Skeletal muscle satellite cell (primary cell): ENCODE data around the gene PAK1.

ENCODE experiments used
- H3K27me3 ChIP-seq: 2 replicates; pipeline ENCODE4 v1.7.0; 2013; ENCODE audit warnings: low read length; ENCODE audit not compliant: control insufficient read depth, insufficient read depth
- H3K36me3 ChIP-seq: 2 replicates; pipeline ENCODE4 v1.7.0; 2013; ENCODE audit warnings: mild to moderate bottlenecking, control low read depth, low read length; ENCODE audit not compliant: insufficient read depth
- H3K4me1 ChIP-seq: 2 replicates; pipeline ENCODE4 v1.7.0; 2013; ENCODE audit warnings: low read length; ENCODE audit not compliant: control insufficient read depth, insufficient read depth
- H3K4me2 ChIP-seq: 2 replicates; pipeline ENCODE4 v1.7.0; 2013; ENCODE audit warnings: mild to moderate bottlenecking, low read length
- H3K4me3 ChIP-seq: 2 replicates; pipeline ENCODE4 v1.7.0; 2013; ENCODE audit warnings: low read length
- H3K9ac ChIP-seq: 2 replicates; pipeline ENCODE4 v1.7.0; 2013; ENCODE audit warnings: mild to moderate bottlenecking, low read depth, low read length, moderate library complexity
- H3K9me3 ChIP-seq: replicated peaks from 2 replicates; pipeline ENCODE4 v1.7.0; 2013; ENCODE audit warnings: mild to moderate bottlenecking, control low read depth, low read length

The PAK1 gene

GRCh38 chr11:77449784-77450183 is 24.1 kb downstream of the PAK1 start:
- no peak overlapping the region for H3K9ac ChIP-seq
- H3K27me3 ChIP-seq = peaks cover 12% of the 10 kb centered on the region
- H3K9me3 ChIP-seq = no peaks in the 10 kb centered on the region
- H3K4me2 ChIP-seq = no peak overlapping the region
- no peaks in the 10 kb centered on the region for H3K4me1 ChIP-seq
- no peak overlapping the region for H3K4me3 ChIP-seq
- H3K36me3 ChIP-seq = no peaks in the 10 kb centered on the region

GRCh38 chr11:77449060-77449521 is 24.8 kb downstream of the PAK1 start:
- Histone ChIP-seq H3K4me3 (no peak overlapping the region), H3K4me2 (no peak overlapping the region), H3K4me1 (no peaks in the 10 kb centered on the region), H3K9me3 (no peaks in the 10 kb centered on the region), H3K9ac (no peak overlapping the region), H3K27me3 (peaks cover 6% of the 10 kb centered on the region), H3K36me3 (no peaks in the 10 kb centered on the region)

GRCh38 chr11:77448269-77448668 is 25.6 kb downstream of the PAK1 start:
- Histone ChIP-seq H3K36me3 (no peaks in the 10 kb centered on the region), H3K9me3 (no peaks in the 10 kb centered on the region), H3K4me3 (no peak overlapping the region), H3K4me2 (no peak overlapping the region), H3K27me3 (peaks cover 6% of the 10 kb centered on the region), H3K4me1 (no peaks in the 10 kb centered on the region), H3K9ac (no peak overlapping the region)

GRCh38 chr11:77446911-77447629 is 26.8 kb downstream of the PAK1 start:
- no peaks in the 10 kb centered on the region for H3K4me1 ChIP-seq
- no peaks in the 10 kb centered on the region for H3K9me3 ChIP-seq
- H3K27me3 ChIP-seq = peaks cover 6% of the 10 kb centered on the region
- H3K36me3 ChIP-seq = no peaks in the 10 kb centered on the region
- no peak overlapping the region for H3K9ac ChIP-seq
- H3K4me3 ChIP-seq = no peak overlapping the region
- H3K4me2 ChIP-seq = no peak overlapping the region

GRCh38 chr11:77444261-77444660 is 29.6 kb downstream of the PAK1 start:
- no peak overlapping the region for H3K4me3 ChIP-seq
- no peak overlapping the region for H3K4me2 ChIP-seq
- no peaks in the 10 kb centered on the region for H3K9me3 ChIP-seq
- H3K27me3 ChIP-seq = peaks cover 8% of the 10 kb centered on the region
- H3K9ac ChIP-seq = no peak overlapping the region
- H3K4me1 ChIP-seq = no peaks in the 10 kb centered on the region
- no peaks in the 10 kb centered on the region for H3K36me3 ChIP-seq

GRCh38 chr11:77442394-77443053 is 31.4 kb downstream of the PAK1 start:
- H3K27me3 ChIP-seq = peaks cover 12% of the 10 kb centered on the region
- H3K9me3 ChIP-seq = no peaks in the 10 kb centered on the region
- H3K4me3 ChIP-seq = no peak overlapping the region
- H3K9ac ChIP-seq = no peak overlapping the region
- H3K36me3 ChIP-seq = no peaks in the 10 kb centered on the region
- H3K4me1 ChIP-seq = no peaks in the 10 kb centered on the region
- H3K4me2 ChIP-seq = no peak overlapping the region

- Histone ChIP-seq H3K4me3 (no peak overlapping the region), H3K27me3 (peaks cover 12% of the 10 kb centered on the region), H3K9me3 (no peaks in the 10 kb centered on the region), H3K36me3 (no peaks in the 10 kb centered on the region), H3K4me1 (no peaks in the 10 kb centered on the region), H3K9ac (no peak overlapping the region), H3K4me2 (no peak overlapping the region)
Observed at GRCh38 chr11:77441426-77441825, 32.5 kb downstream of the PAK1 start.

GRCh38 chr11:77440678-77441077 is 33.2 kb downstream of the PAK1 start:
- H3K36me3 ChIP-seq = no peaks in the 10 kb centered on the region
- no peaks in the 10 kb centered on the region for H3K4me1 ChIP-seq
- peaks cover 12% of the 10 kb centered on the region for H3K27me3 ChIP-seq
- no peak overlapping the region for H3K9ac ChIP-seq
- no peak overlapping the region for H3K4me3 ChIP-seq
- no peak overlapping the region for H3K4me2 ChIP-seq
- H3K9me3 ChIP-seq = no peaks in the 10 kb centered on the region

- Histone ChIP-seq H3K9ac (no peak overlapping the region), H3K4me2 (no peak overlapping the region), H3K27me3 (peaks cover 12% of the 10 kb centered on the region), H3K4me3 (no peak overlapping the region), H3K4me1 (no peaks in the 10 kb centered on the region), H3K36me3 (no peaks in the 10 kb centered on the region), H3K9me3 (no peaks in the 10 kb centered on the region)
Observed at GRCh38 chr11:77438487-77438886, 35.4 kb downstream of the PAK1 start.

- peaks cover 12% of the 10 kb centered on the region for H3K27me3 ChIP-seq
- H3K9me3 ChIP-seq = no peaks in the 10 kb centered on the region
- H3K9ac ChIP-seq = no peak overlapping the region
- H3K4me2 ChIP-seq = no peak overlapping the region
- no peak overlapping the region for H3K4me3 ChIP-seq
- H3K4me1 ChIP-seq = no peaks in the 10 kb centered on the region
- H3K36me3 ChIP-seq = no peaks in the 10 kb centered on the region
Observed at GRCh38 chr11:77436969-77437368, 36.9 kb downstream of the PAK1 start.

GRCh38 chr11:77436506-77436905 is 37.4 kb downstream of the PAK1 start:
- Histone ChIP-seq H3K36me3 (no peaks in the 10 kb centered on the region), H3K4me2 (no peak overlapping the region), H3K27me3 (peaks cover 12% of the 10 kb centered on the region)

GRCh38 chr11:77435972-77436371 is 37.9 kb downstream of the PAK1 start:
- no peaks in the 10 kb centered on the region for H3K36me3 ChIP-seq
- H3K9me3 ChIP-seq = no peaks in the 10 kb centered on the region
- no peaks in the 10 kb centered on the region for H3K4me1 ChIP-seq
- no peak overlapping the region for H3K4me3 ChIP-seq
- H3K9ac ChIP-seq = no peak overlapping the region
- peaks cover 7% of the 10 kb centered on the region for H3K27me3 ChIP-seq
- H3K4me2 ChIP-seq = no peak overlapping the region

More at GRCh38 chr11:77436506-77436905, 37.4 kb downstream of the PAK1 start:
- no peak overlapping the region for H3K9ac ChIP-seq
- H3K9me3 ChIP-seq = no peaks in the 10 kb centered on the region
- H3K4me1 ChIP-seq = no peaks in the 10 kb centered on the region
- no peak overlapping the region for H3K4me3 ChIP-seq
